H1 (cell line): ENCODE results near the gene IKZF2. TPM values are rescaled to one million over a fixed set of nuclear protein-coding genes. Genes with fewer than 3 reads are reported as not detected.

Source experiments
- CTCF ChIA-PET: fragments of 300-600 bp; sonication (Branson Sonifier 250); formaldehyde crosslinking; loops from one replicate; lab custom pipeline; 2021; ENCODE audit not compliant: partially characterized antibody; lab: Charles Lee
- POLR2A ChIA-PET: fragments of 300-600 bp; sonication (Branson Sonifier 250); formaldehyde crosslinking; loops from one replicate; lab custom pipeline; 2021; ENCODE audit warnings: inconsistent platforms; ENCODE audit not compliant: partially characterized antibody; lab: Charles Lee
- DNase-seq, 2 experiments: peaks; one replicate each; pipeline versions ENCODE4 v3.0.0 to v3.0.0-alpha.2; 2010 to 2022; ENCODE audit warnings: low spot score in 2 of 2, low read depth in 1 of 2, mixed read lengths in 1 of 2
- FAIRE-seq: peaks from 2 replicates; lab custom pipeline; 2011; peaks lifted over from hg19 to GRCh38; lab: Jason Lieb, UNC
- H2AFZ ChIP-seq: 2 replicates; pipeline ENCODE4 v1.8.1; 2012; ENCODE audit warnings: low read length, inconsistent platforms
- H2AK5ac ChIP-seq: 2 replicates; pipeline ENCODE4 v1.6.1; 2013; ENCODE audit warnings: low read depth, low read length
- H2BK120ac ChIP-seq: replicated peaks from 2 replicates; pipeline ENCODE3; 2013; ENCODE audit warnings: low read depth, low read length, inconsistent platforms
- H2BK12ac ChIP-seq: 2 replicates; pipeline ENCODE4 v1.6.1; 2013; ENCODE audit warnings: low read depth, low read length
- H2BK15ac ChIP-seq: 2 replicates; pipeline ENCODE4 v1.6.1; 2013; ENCODE audit warnings: low read length
- H2BK20ac ChIP-seq: 2 replicates; pipeline ENCODE4 v1.6.1; 2013; ENCODE audit warnings: low read length
- H2BK5ac ChIP-seq: 2 replicates; pipeline ENCODE4 v1.6.1; 2013; ENCODE audit warnings: low read depth, low read length
- H3K14ac ChIP-seq: 2 replicates; pipeline ENCODE4 v1.6.1; 2013; ENCODE audit warnings: inconsistent platforms; ENCODE audit not compliant: insufficient read length
- H3K18ac ChIP-seq: 2 replicates; pipeline ENCODE4 v1.6.1; 2013; ENCODE audit warnings: low read length; ENCODE audit errors: extremely low read depth
- H3K23ac ChIP-seq: 2 replicates; pipeline ENCODE4 v1.6.1; 2013; ENCODE audit warnings: inconsistent platforms; ENCODE audit not compliant: insufficient read length
- H3K23me2 ChIP-seq: 2 replicates; pipeline ENCODE4 v1.6.1; 2013; ENCODE audit warnings: low read depth, low read length
- H3K27ac ChIP-seq: 2 replicates; pipeline ENCODE4 v1.6.1; 2011; ENCODE audit warnings: low read depth, low read length, inconsistent platforms
- H3K27me3 ChIP-seq, 4 experiments: replicated peaks in 1 of 4; 1 replicate in 1 of 4; 2 replicates in 3 of 4; pipeline versions ENCODE4 v1.6.1 to v1.8.1; 2011 to 2013; ENCODE audit warnings: low read length in 3 of 4, mild to moderate bottlenecking in 3 of 4, inconsistent platforms in 2 of 4, mixed read lengths in 2 of 4, moderate library complexity in 1 of 4; ENCODE audit not compliant: control insufficient read depth in 3 of 4, insufficient read depth in 3 of 4; ENCODE audit errors: extremely low read depth in 1 of 4
- H3K36me3 ChIP-seq, 4 experiments: 2 replicates each; pipeline versions ENCODE4 v1.6.1 to v1.8.1; 2011 to 2013; ENCODE audit warnings: mild to moderate bottlenecking in 4 of 4, low read length in 3 of 4, moderate library complexity in 2 of 4, control low read depth in 1 of 4, inconsistent platforms in 1 of 4; ENCODE audit not compliant: insufficient read depth in 4 of 4, control insufficient read depth in 2 of 4
- H3K4ac ChIP-seq: replicated peaks from 2 replicates; pipeline ENCODE3; 2013; ENCODE audit warnings: low read length, low read depth, mixed read lengths, inconsistent platforms; ENCODE audit not compliant: insufficient read length
- H3K4me1 ChIP-seq, 4 experiments: replicated peaks in 1 of 4; 1 replicate in 1 of 4; 2 replicates in 3 of 4; pipeline versions ENCODE4 v1.6.1 to v1.8.1; 2011 to 2013; ENCODE audit warnings: low read length in 3 of 4, inconsistent platforms in 2 of 4, mixed read lengths in 1 of 4; ENCODE audit not compliant: insufficient read depth in 4 of 4, control insufficient read depth in 3 of 4
- H3K4me2 ChIP-seq, 2 experiments: 2 replicates each; pipeline versions ENCODE4 v1.6.1 to v1.8.1; 2011 to 2013; ENCODE audit warnings: low read depth in 2 of 2, low read length in 2 of 2, control low read depth in 1 of 2, inconsistent platforms in 1 of 2, mild to moderate bottlenecking in 1 of 2; ENCODE audit not compliant: insufficient read depth in 1 of 2
- H3K4me3 ChIP-seq, 4 experiments: fragments of 200-600, 300-600 bp in 1 of 4; sonication (generic), shearing (Covaris generic), sonication (Bioruptor Twin) in 1 of 4; 2 replicates each; pipeline versions ENCODE4 v1.5.1 to v1.8.1; 2011 to 2016; ENCODE audit warnings: low read length in 4 of 4, low read depth in 3 of 4, control low read depth in 2 of 4, inconsistent platforms in 2 of 4, mild to moderate bottlenecking in 2 of 4, mixed read lengths in 1 of 4, moderate library complexity in 1 of 4; ENCODE audit not compliant: insufficient read depth in 2 of 4; ENCODE audit errors: extremely low read depth in 1 of 4
- H3K56ac ChIP-seq: replicated peaks from 2 replicates; pipeline ENCODE3; 2013; ENCODE audit warnings: low read depth, mild to moderate bottlenecking, mixed read lengths, low read length, inconsistent platforms; ENCODE audit not compliant: insufficient read length
- H3K79me1 ChIP-seq: 2 replicates; pipeline ENCODE4 v1.6.1; 2013; ENCODE audit warnings: low read depth, low read length, control low read depth
- H3K79me2 ChIP-seq, 2 experiments: 2 replicates each; pipeline versions ENCODE4 v1.6.1 to v1.8.1; 2012 to 2013; ENCODE audit warnings: low read length in 2 of 2, mild to moderate bottlenecking in 2 of 2, inconsistent platforms in 1 of 2; ENCODE audit not compliant: insufficient read depth in 2 of 2, control insufficient read depth in 1 of 2
- H3K9ac ChIP-seq, 4 experiments: replicated peaks in 1 of 4; 1 replicate in 1 of 4; 2 replicates in 3 of 4; pipeline versions ENCODE4 v1.6.1 to v1.8.1; 2011 to 2013; ENCODE audit warnings: low read depth in 3 of 4, low read length in 3 of 4, control low read depth in 2 of 4, mild to moderate bottlenecking in 2 of 4, moderate library complexity in 2 of 4, inconsistent platforms in 1 of 4; ENCODE audit errors: extremely low read depth in 1 of 4
- H3K9me3 ChIP-seq, 2 experiments: 2 replicates each; pipeline versions ENCODE4 v1.6.1 to v1.8.1; 2012 to 2013; ENCODE audit warnings: mild to moderate bottlenecking in 2 of 2, moderate library complexity in 2 of 2, control low read depth in 1 of 2, inconsistent platforms in 1 of 2, low read depth in 1 of 2, low read length in 1 of 2, mixed read lengths in 1 of 2; ENCODE audit not compliant: insufficient read depth in 2 of 2
- H4K20me1 ChIP-seq, 2 experiments: replicated peaks in 1 of 2; 2 replicates each; pipeline versions ENCODE3 to v1.8.1; 2011 to 2013; ENCODE audit warnings: inconsistent platforms in 2 of 2, low read length in 2 of 2, mild to moderate bottlenecking in 1 of 2; ENCODE audit not compliant: insufficient read depth in 2 of 2, control insufficient read depth in 1 of 2
- H4K5ac ChIP-seq: 2 replicates; pipeline ENCODE4 v1.6.1; 2013; ENCODE audit warnings: low read length, low read depth, mixed read lengths, inconsistent platforms; ENCODE audit not compliant: insufficient read length
- H4K8ac ChIP-seq: 2 replicates; pipeline ENCODE4 v1.8.0; 2013; ENCODE audit warnings: mild to moderate bottlenecking, moderate library complexity, low read length, inconsistent platforms; ENCODE audit not compliant: insufficient read depth; ENCODE audit errors: extremely low read depth
- H4K91ac ChIP-seq: replicated peaks from 2 replicates; pipeline ENCODE3; 2013; ENCODE audit warnings: low read length, mixed read lengths, inconsistent platforms; ENCODE audit not compliant: insufficient read length
- TAF1 ChIP-seq: IDR thresholded peaks from 2 replicates; pipeline ENCODE4 v1.6.1; 2011; ENCODE audit warnings: mild to moderate bottlenecking, low read depth, low read length
- TEAD4 ChIP-seq: IDR thresholded peaks from 2 replicates; pipeline ENCODE4 v1.6.1; 2012; ENCODE audit warnings: low read depth, low read length, inconsistent platforms, mixed read lengths
- WGBS, 2 experiments: shearing (Covaris generic) in 1 of 2; methylation state at CpG; one replicate each; pipeline versions ENCODE4 v1.1.6 to v1.1.7; 2013 to 2015; ENCODE audit warnings: low lambda C conversion rate in 2 of 2, mixed read lengths in 2 of 2, inconsistent platforms in 1 of 2, low coverage in 1 of 2, missing lambda C conversion rate in 1 of 2; ENCODE audit not compliant: insufficient replicate concordance in 2 of 2, insufficient coverage in 1 of 2, insufficient read length in 1 of 2; ENCODE audit errors: extremely low coverage in 1 of 2, missing lambda C conversion rate in 1 of 2; 5-methylcytosine and 5-hydroxymethylcytosine counted together
- polyA plus RNA-seq, 7 experiments: library from polyadenylated mRNA; depleted of rRNA in 3 of 7; stranded (reverse) in 5 of 7; unstranded in 2 of 7; fragments of >200 nt in 5 of 7; fragments of 200-250 nt in 2 of 7; gene quantifications; 1 replicate in 5 of 7; 2 replicates in 1 of 7; 4 replicates in 1 of 7; pipeline versions ENCODE4 v1.2.1 to v1.2.3, GENCODE V29; 2011 to 2013; ENCODE audit warnings: missing spikeins in 2 of 7, mixed read lengths in 2 of 7
- total RNA-seq: library from RNA; stranded (reverse); fragmentation: NEBNext Ultra II Directional; extraction: Animal tissue kit (Norgen Biotek cat#: 25700); gene quantifications from 2 replicates; pipeline ENCODE4 v1.2.1, GENCODE V29; 2021
- TF ChIP-seq, protein P1 (sequence below): IDR thresholded peaks from 2 replicates; pipeline ENCODE4 v1.6.1; 2011; ENCODE audit warnings: low read depth, mild to moderate bottlenecking, low read length; ENCODE audit not compliant: insufficient read depth

The IKZF2 gene
- total and polyA plus RNA-seq, 2 of the 8 experiments (the other 6 are each of a cell fraction or from before 2014, with no cell fraction given) = 1.7 to 4.4 TPM

DNA sequence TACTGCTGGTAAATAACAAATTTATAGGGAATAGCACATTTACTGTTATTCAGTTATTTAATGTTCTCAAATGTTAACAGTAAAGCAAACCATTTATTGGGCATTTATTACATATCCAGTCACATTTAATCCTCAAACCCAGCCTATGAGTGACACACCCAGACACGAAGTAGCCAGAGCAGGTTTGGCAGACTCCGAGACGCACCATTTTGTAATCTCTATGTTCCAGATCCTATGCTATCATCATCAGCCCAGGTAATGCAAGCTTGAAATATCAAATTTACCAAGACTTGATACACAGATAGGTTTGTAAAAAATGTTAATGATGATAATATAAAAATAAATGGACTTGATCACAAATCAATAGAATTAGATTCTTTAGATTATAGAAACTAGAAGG lies 131.1 kb downstream of the IKZF2 start:
- DNase-seq = no peak
- TF ChIP-seq TAF1 (no peak), TEAD4 (no peak)
- TF ChIP-seq, protein P1, sequence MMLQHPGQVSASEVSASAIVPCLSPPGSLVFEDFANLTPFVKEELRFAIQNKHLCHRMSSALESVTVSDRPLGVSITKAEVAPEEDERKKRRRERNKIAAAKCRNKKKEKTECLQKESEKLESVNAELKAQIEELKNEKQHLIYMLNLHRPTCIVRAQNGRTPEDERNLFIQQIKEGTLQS = no peak
- TF ChIP-seq, all 59 proteins: peak for 0
- Histone ChIP-seq H2AK5ac (no peak overlapping the region), H2AFZ (no peak overlapping the region), H3K56ac (no peak overlapping the region), H3K9ac (no peak overlapping the region), H3K4me2 (no peak overlapping the region), H3K23ac (no peak overlapping the region), H3K79me2 (no peaks in the 10 kb centered on the region), H3K36me3 (no peaks in the 10 kb centered on the region), H2BK12ac (no peak overlapping the region), H3K79me1 (no peaks in the 10 kb centered on the region), H2BK20ac (no peak overlapping the region), H2BK120ac (no peak overlapping the region), H3K27ac (no peak overlapping the region), H3K9me3 (no peaks in the 10 kb centered on the region), H3K4ac (no peak overlapping the region), H3K27me3 (no peaks in the 10 kb centered on the region), H3K14ac (no peak overlapping the region), H2BK15ac (no peak overlapping the region), H4K5ac (no peak overlapping the region), H2BK5ac (no peak overlapping the region), H3K18ac (no peak overlapping the region), H4K91ac (no peak overlapping the region), H4K8ac (no peak overlapping the region), H3K4me1 (no peaks in the 10 kb centered on the region), H3K4me3 (no peak overlapping the region), H4K20me1 (no peaks in the 10 kb centered on the region), H3K23me2 (no peaks in the 10 kb centered on the region)
- 97% methylated on average over 3 of the region's 3 CpGs; no CpG with 5 or more reads in 1 of the 2 experiments for WGBS, 2 experiments
- POLR2A ChIA-PET = no interaction called here
- FAIRE-seq = no peak
- CTCF ChIA-PET = no interaction called here
